HepG2 (cell line): ENCODE measurements around the gene NFX1. TPM values are rescaled to one million over a fixed set of nuclear protein-coding genes. Genes with fewer than 3 reads are reported as not detected.

Source experiments
- ARNT2 ChIP-seq: sonication (generic); formaldehyde crosslinking; IDR thresholded peaks from 2 replicates; pipeline ENCODE4 v1.8.0; 2022; ENCODE audit warnings: mild to moderate bottlenecking, low read depth, missing genetic modification reagents, moderate library complexity
- CEBPB ChIP-seq: IDR thresholded peaks from 2 replicates; pipeline ENCODE4 v1.6.1; 2011; ENCODE audit warnings: low read depth, low read length, improper control_type of control experiment, borderline replicate concordance
- GFI1 ChIP-seq: sonication (generic); formaldehyde crosslinking; IDR thresholded peaks from 2 replicates; pipeline ENCODE4 v1.5.0; 2020; ENCODE audit warnings: missing genetic modification reagents, mild to moderate bottlenecking, borderline replicate concordance
- GZF1 ChIP-seq: sonication (generic); formaldehyde crosslinking; IDR thresholded peaks from 2 replicates; pipeline ENCODE4 v1.5.1; 2020; ENCODE audit warnings: mild to moderate bottlenecking, missing genetic modification reagents
- MAF1 ChIP-seq: sonication (generic); formaldehyde crosslinking; IDR thresholded peaks from 2 replicates; pipeline ENCODE4 v1.5.0; 2020; ENCODE audit warnings: missing genetic modification reagents, borderline replicate concordance
- MED13 ChIP-seq: sonication (generic); formaldehyde crosslinking; IDR thresholded peaks from 2 replicates; pipeline ENCODE4 v1.5.0; 2020; ENCODE audit warnings: missing genetic modification reagents
- MTF1 ChIP-seq: sonication (generic); formaldehyde crosslinking; IDR thresholded peaks from 2 replicates; pipeline ENCODE4 v1.5.0; 2020; ENCODE audit warnings: missing genetic modification reagents
- NFE2L2 ChIP-seq: fragments of 150-350 bp; IDR thresholded peaks from 2 replicates; pipeline ENCODE4 v1.6.1; 2014; ENCODE audit warnings: low read length
- NR2F1 ChIP-seq, 2 experiments: fragments of 450-650 bp in 1 of 2; formaldehyde crosslinking in 1 of 2; IDR thresholded peaks; 2 replicates each; pipeline versions ENCODE4 v1.5.0 to v1.6.1; 2016 to 2020; ENCODE audit warnings: mild to moderate bottlenecking in 1 of 2, missing compliant biosample characterization in 1 of 2, missing genetic modification reagents in 1 of 2, moderate library complexity in 1 of 2
- PLRG1 ChIP-seq: fragments of 450-650 bp; conservative IDR thresholded peaks from 2 replicates; pipeline ENCODE4 v1.6.1; 2016
- REPIN1 ChIP-seq: sonication (generic); formaldehyde crosslinking; IDR thresholded peaks from 2 replicates; pipeline ENCODE4 v1.8.0; 2022; ENCODE audit warnings: missing genetic modification reagents, low read depth, mild to moderate bottlenecking, borderline replicate concordance
- SAFB2 ChIP-seq: sonication (generic); formaldehyde crosslinking; IDR thresholded peaks from 2 replicates; pipeline ENCODE4 v1.5.1; 2020; ENCODE audit warnings: missing genetic modification reagents, low read depth, mild to moderate bottlenecking, borderline replicate concordance
- SUZ12 ChIP-seq: fragments of 150-350 bp; IDR thresholded peaks from 2 replicates; pipeline ENCODE4 v1.6.1; 2014; ENCODE audit warnings: low read depth, low read length
- ZBTB21 ChIP-seq: sonication (generic); formaldehyde crosslinking; IDR thresholded peaks from 2 replicates; pipeline ENCODE4 v1.4.0; 2020; ENCODE audit warnings: missing genetic modification reagents
- ZFP1 ChIP-seq: IDR thresholded peaks from 2 replicates; pipeline ENCODE4 v1.6.1; 2016
- ZNF24 ChIP-seq: fragments of 450-650 bp; IDR thresholded peaks from 2 replicates; pipeline ENCODE4 v1.6.1; 2017; ENCODE audit warnings: antibody characterized with exemption, mild to moderate bottlenecking
- ZNF296 ChIP-seq: sonication (generic); formaldehyde crosslinking; conservative IDR thresholded peaks from 2 replicates; pipeline ENCODE4 v1.5.0; 2020; ENCODE audit warnings: mild to moderate bottlenecking, missing genetic modification reagents
- ZNF780A ChIP-seq: sonication (generic); formaldehyde crosslinking; IDR thresholded peaks from 2 replicates; pipeline ENCODE4 v1.8.0; 2022; ENCODE audit warnings: mild to moderate bottlenecking, missing genetic modification reagents, moderate library complexity
- ZNF878 ChIP-seq: sonication (generic); formaldehyde crosslinking; IDR thresholded peaks from 2 replicates; pipeline ENCODE4 v1.8.1; 2023; ENCODE audit warnings: mild to moderate bottlenecking, missing genetic modification reagents, moderate library complexity
- polyA plus RNA-seq, 8 experiments: library from polyadenylated mRNA; depleted of rRNA in 3 of 8; stranded (reverse) in 7 of 8; unstranded in 1 of 8; fragments of >200 nt; fragmentation: Illumina TruSeq in 4 of 8; extraction: Trizol in 4 of 8; gene quantifications; 2 replicates each; pipeline versions ENCODE4 v1.2.1 to v1.2.3, GENCODE V29; 2011 to 2016; ENCODE audit warnings: low read depth in 4 of 8, missing spikeins in 1 of 8, mixed read lengths in 1 of 8; ENCODE audit not compliant: insufficient read depth in 1 of 8
- total RNA-seq, 5 experiments: library from RNA; depleted of rRNA; stranded (reverse); fragments of >200 nt; fragmentation: Illumina TruSeq; extraction: Trizol; gene quantifications; 2 replicates each; pipeline ENCODE4 v1.2.3, GENCODE V29; 2016; ENCODE audit warnings: low read depth in 1 of 5
- TF ChIP-seq, protein P1 (sequence below): sonication (generic); formaldehyde crosslinking; IDR thresholded peaks from 2 replicates; pipeline ENCODE4 v1.4.0; 2020; ENCODE audit warnings: missing genetic modification reagents
- TF ChIP-seq, protein P2 (sequence below): sonication (generic); formaldehyde crosslinking; IDR thresholded peaks from 2 replicates; pipeline ENCODE4 v1.8.0; 2022; ENCODE audit warnings: missing genetic modification reagents, mild to moderate bottlenecking, borderline replicate concordance
- TF ChIP-seq, protein P3 (sequence below): IDR thresholded peaks from 2 replicates; pipeline ENCODE4 v1.4.0; 2020; ENCODE audit warnings: mild to moderate bottlenecking, missing genetic modification reagents

The NFX1 gene
- total and polyA plus RNA-seq, 2 of the 13 experiments (the other 11 are each of a cell fraction or from before 2014, with no cell fraction given): 23.9 to 27.5 TPM

DNA sequence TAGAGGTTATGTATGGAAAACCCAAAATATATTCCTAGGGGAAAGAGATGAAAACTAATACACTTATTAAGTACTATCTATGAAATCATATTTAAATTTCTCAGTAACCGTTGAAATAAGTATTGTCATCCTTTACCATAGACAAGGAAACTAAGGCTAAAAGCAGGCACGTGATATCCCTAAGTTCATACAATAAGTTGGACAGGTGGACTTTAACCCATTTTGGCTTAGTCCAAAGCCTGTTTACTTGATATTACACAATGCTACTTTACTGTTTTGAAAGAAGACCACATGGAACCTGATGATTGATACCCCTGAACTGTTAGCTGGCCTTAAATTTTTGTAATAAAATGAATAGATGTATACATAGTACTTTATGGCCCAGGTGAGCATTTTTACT, 3.5 kb downstream of the NFX1 start (continued):
- TF ChIP-seq, protein P1, sequence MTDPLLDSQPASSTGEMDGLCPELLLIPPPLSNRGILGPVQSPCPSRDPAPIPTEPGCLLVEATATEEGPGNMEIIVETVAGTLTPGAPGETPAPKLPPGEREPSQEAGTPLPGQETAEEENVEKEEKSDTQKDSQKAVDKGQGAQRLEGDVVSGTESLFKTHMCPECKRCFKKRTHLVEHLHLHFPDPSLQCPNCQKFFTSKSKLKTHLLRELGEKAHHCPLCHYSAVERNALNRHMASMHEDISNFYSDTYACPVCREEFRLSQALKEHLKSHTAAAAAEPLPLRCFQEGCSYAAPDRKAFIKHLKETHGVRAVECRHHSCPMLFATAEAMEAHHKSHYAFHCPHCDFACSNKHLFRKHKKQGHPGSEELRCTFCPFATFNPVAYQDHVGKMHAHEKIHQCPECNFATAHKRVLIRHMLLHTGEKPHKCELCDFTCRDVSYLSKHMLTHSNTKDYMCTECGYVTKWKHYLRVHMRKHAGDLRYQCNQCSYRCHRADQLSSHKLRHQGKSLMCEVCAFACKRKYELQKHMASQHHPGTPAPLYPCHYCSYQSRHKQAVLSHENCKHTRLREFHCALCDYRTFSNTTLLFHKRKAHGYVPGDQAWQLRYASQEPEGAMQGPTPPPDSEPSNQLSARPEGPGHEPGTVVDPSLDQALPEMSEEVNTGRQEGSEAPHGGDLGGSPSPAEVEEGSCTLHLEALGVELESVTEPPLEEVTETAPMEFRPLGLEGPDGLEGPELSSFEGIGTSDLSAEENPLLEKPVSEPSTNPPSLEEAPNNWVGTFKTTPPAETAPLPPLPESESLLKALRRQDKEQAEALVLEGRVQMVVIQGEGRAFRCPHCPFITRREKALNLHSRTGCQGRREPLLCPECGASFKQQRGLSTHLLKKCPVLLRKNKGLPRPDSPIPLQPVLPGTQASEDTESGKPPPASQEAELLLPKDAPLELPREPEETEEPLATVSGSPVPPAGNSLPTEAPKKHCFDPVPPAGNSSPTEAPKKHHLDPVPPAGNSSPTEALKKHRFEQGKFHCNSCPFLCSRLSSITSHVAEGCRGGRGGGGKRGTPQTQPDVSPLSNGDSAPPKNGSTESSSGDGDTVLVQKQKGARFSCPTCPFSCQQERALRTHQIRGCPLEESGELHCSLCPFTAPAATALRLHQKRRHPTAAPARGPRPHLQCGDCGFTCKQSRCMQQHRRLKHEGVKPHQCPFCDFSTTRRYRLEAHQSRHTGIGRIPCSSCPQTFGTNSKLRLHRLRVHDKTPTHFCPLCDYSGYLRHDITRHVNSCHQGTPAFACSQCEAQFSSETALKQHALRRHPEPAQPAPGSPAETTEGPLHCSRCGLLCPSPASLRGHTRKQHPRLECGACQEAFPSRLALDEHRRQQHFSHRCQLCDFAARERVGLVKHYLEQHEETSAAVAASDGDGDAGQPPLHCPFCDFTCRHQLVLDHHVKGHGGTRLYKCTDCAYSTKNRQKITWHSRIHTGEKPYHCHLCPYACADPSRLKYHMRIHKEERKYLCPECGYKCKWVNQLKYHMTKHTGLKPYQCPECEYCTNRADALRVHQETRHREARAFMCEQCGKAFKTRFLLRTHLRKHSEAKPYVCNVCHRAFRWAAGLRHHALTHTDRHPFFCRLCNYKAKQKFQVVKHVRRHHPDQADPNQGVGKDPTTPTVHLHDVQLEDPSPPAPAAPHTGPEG: no peak
- TF ChIP-seq ZNF878 (CRISPR knock-in tag): no peak
- peak; percentile 95 for TF ChIP-seq CEBPB
- TF ChIP-seq ZFP1: no peak
- TF ChIP-seq MED13 (CRISPR knock-in tag): no peak
- no peak for TF ChIP-seq ZNF24
- TF ChIP-seq GFI1: no peak
- TF ChIP-seq, protein P2, sequence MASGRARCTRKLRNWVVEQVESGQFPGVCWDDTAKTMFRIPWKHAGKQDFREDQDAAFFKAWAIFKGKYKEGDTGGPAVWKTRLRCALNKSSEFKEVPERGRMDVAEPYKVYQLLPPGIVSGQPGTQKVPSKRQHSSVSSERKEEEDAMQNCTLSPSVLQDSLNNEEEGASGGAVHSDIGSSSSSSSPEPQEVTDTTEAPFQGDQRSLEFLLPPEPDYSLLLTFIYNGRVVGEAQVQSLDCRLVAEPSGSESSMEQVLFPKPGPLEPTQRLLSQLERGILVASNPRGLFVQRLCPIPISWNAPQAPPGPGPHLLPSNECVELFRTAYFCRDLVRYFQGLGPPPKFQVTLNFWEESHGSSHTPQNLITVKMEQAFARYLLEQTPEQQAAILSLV (CRISPR knock-in tag): no peak
- TF ChIP-seq MAF1 (CRISPR knock-in tag): no peak
- TF ChIP-seq NR2F1 (CRISPR knock-in tag; IDR thresholded peaks at IDR 0.05): no peak
- no peak for TF ChIP-seq ARNT2 (CRISPR knock-in tag)
- TF ChIP-seq REPIN1 (CRISPR knock-in tag): 0 out of 2 replicates have a peak, but pooled peaks have one; percentile 37
- TF ChIP-seq, protein P3, sequence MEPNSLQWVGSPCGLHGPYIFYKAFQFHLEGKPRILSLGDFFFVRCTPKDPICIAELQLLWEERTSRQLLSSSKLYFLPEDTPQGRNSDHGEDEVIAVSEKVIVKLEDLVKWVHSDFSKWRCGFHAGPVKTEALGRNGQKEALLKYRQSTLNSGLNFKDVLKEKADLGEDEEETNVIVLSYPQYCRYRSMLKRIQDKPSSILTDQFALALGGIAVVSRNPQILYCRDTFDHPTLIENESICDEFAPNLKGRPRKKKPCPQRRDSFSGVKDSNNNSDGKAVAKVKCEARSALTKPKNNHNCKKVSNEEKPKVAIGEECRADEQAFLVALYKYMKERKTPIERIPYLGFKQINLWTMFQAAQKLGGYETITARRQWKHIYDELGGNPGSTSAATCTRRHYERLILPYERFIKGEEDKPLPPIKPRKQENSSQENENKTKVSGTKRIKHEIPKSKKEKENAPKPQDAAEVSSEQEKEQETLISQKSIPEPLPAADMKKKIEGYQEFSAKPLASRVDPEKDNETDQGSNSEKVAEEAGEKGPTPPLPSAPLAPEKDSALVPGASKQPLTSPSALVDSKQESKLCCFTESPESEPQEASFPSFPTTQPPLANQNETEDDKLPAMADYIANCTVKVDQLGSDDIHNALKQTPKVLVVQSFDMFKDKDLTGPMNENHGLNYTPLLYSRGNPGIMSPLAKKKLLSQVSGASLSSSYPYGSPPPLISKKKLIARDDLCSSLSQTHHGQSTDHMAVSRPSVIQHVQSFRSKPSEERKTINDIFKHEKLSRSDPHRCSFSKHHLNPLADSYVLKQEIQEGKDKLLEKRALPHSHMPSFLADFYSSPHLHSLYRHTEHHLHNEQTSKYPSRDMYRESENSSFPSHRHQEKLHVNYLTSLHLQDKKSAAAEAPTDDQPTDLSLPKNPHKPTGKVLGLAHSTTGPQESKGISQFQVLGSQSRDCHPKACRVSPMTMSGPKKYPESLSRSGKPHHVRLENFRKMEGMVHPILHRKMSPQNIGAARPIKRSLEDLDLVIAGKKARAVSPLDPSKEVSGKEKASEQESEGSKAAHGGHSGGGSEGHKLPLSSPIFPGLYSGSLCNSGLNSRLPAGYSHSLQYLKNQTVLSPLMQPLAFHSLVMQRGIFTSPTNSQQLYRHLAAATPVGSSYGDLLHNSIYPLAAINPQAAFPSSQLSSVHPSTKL (CRISPR knock-in tag): peak; percentile 90
- no peak for TF ChIP-seq ZNF780A
- no peak for TF ChIP-seq SAFB2
- TF ChIP-seq NFE2L2: no peak
- no peak for TF ChIP-seq PLRG1
- no peak for TF ChIP-seq SUZ12
- TF ChIP-seq ZNF296 (CRISPR knock-in tag): no peak
- TF ChIP-seq ZBTB21 (CRISPR knock-in tag): no peak
- no peak for TF ChIP-seq MTF1 (CRISPR knock-in tag)
- TF ChIP-seq GZF1: no peak
